ENCODE results near the gene LASP1. TPM values are rescaled to one million over a fixed set of nuclear protein-coding genes. Genes with fewer than 3 reads are reported as not detected.

Gene LASP1
- total RNA-seq, 1 donor, result 103 TPM

DNA sequence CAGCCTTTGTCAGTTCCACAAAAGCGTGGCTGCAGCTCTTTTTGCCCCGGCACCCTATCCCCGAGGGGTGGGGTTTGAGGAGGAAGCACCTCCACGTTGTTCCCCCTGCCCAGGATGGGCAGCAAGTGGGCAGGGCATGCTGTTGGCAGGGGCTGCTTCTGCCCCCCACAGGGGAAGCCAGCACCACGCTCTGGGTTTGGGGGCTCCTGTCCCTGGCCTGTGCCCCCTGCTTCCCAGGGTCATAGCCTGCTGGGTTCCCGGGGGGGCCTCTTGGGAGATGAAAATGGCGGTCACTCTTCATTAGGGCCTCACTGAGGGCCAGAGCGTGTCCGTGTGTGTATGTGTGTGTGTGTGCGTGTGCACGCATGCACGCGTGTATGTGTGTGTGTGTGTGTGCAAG, 22.8 kb downstream of the LASP1 start:
- peaks cover 90% of the 10 kb centered on the region for H3K4me1 ChIP-seq (ENCODE audit: insufficient read depth, low read length)
- H3K27me3 ChIP-seq (ENCODE audit: insufficient read depth, low read length), result no peaks in the 10 kb centered on the region
- no peak overlapping the region for H3K4me3 ChIP-seq (ENCODE audit: low read length)
- no peaks in the 10 kb centered on the region for H3K9me3 ChIP-seq (ENCODE audit: low read depth, low read length)

DNA sequence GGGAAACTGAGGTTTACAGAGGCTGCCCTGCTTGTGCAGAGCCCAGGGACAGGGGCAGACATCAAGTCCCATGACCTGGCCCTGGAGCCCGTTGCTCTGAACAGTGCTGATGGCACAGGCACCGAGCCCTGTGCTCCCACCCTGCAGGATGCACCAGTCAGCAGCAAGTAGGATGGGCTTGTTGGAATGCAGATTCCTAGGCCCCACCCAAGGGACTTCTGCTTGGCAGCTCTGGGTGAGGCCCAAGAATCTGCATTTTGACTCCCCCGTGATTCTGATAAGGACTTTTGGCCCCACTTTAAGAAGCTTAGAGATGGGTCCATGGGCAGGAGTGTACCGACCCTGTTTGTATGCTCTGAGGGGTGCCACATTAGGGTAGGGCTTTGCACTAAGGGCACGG, 23.3 kb downstream of the LASP1 start:
- Histone ChIP-seq H3K4me3 (ENCODE audit: low read length) (no peak overlapping the region), H3K9me3 (ENCODE audit: low read depth, low read length) (no peaks in the 10 kb centered on the region), H3K27me3 (ENCODE audit: insufficient read depth, low read length) (no peaks in the 10 kb centered on the region), H3K4me1 (ENCODE audit: insufficient read depth, low read length) (peaks cover 93% of the 10 kb centered on the region)

DNA sequence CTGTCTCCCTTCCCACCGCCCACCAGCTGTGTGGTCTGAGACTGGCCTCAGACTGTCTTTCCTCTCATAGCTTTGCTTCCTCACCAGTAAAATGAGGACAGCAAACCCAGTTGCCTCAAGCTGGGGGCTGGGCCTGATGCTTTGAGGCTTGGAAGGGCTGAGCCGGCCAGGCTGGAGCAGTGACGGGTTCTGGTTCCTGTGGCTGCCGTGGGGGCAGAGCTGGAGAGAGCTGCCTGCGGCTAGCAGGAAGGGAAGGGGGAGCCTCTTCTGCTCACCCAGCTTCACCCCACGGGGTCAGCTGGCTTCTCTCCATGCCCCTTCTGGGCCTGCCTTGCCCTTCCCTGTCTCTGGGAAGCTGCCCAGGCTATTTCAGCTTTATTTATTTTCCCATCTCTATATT, 23.7 kb downstream of the LASP1 start:
- no peaks in the 10 kb centered on the region for H3K27me3 ChIP-seq (ENCODE audit: insufficient read depth, low read length)
- H3K4me1 ChIP-seq (ENCODE audit: insufficient read depth, low read length), result peaks cover 97% of the 10 kb centered on the region
- H3K4me3 ChIP-seq (ENCODE audit: low read length), result no peak overlapping the region
- no peaks in the 10 kb centered on the region for H3K9me3 ChIP-seq (ENCODE audit: low read depth, low read length)

DNA sequence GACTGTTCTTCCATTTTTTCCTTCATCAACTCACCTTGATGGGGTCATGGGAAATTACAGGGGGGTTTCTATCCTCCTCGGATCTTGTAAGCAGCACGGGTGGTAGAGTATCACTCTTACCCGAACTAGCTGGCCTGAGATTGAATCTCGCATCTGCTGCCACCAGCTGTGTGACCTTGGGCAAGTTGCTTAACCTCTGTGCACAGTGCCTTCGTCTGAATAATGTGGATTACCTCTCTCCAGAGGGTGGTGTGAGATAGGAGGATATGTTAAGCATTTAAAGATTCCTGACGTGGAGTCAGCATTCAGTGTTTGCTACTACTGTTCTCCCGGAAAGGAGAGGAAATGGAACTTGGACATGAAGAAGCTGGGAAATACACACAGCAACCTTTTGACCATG, 24.4 kb downstream of the LASP1 start:
- no peaks in the 10 kb centered on the region for H3K27me3 ChIP-seq (ENCODE audit: insufficient read depth, low read length)
- H3K9me3 ChIP-seq (ENCODE audit: low read depth, low read length), result no peaks in the 10 kb centered on the region
- no peak overlapping the region for H3K4me3 ChIP-seq (ENCODE audit: low read length)
- peaks cover 97% of the 10 kb centered on the region for H3K4me1 ChIP-seq (ENCODE audit: insufficient read depth, low read length)

DNA sequence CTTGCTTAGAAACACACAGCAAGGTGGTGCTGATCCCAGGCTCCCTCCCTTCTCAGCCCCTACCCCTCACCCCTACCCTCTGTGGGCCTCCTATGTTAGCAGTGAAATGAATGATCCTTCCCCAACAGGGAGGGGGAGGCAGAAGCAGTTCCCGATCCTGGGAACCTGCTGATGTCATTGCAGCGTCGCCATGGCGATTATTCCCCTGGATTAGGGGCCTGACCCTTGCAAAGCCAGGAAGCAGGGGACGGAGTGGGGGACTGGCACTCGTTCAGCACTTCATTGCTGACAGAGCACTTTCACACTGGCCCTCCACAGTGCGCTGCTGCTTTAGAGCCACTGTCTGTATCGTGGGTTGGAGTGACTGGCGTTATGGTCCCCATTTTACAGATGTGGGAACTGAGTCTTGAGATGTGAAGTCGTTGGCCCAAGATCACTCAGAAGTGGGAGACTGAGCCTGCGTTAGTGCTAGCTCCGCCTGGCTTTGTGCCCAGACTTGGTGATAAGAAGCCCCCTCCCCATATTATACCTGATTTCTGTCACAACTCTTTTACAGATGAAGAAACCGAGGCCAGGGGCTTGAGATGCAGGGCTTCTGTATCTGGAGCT, 26.6 kb downstream of the LASP1 start:
- Histone ChIP-seq H3K4me3 (ENCODE audit: low read length) (no peak overlapping the region), H3K27me3 (ENCODE audit: insufficient read depth, low read length) (no peaks in the 10 kb centered on the region), H3K4me1 (ENCODE audit: insufficient read depth, low read length) (peaks cover 97% of the 10 kb centered on the region), H3K9me3 (ENCODE audit: low read depth, low read length) (no peaks in the 10 kb centered on the region)

DNA sequence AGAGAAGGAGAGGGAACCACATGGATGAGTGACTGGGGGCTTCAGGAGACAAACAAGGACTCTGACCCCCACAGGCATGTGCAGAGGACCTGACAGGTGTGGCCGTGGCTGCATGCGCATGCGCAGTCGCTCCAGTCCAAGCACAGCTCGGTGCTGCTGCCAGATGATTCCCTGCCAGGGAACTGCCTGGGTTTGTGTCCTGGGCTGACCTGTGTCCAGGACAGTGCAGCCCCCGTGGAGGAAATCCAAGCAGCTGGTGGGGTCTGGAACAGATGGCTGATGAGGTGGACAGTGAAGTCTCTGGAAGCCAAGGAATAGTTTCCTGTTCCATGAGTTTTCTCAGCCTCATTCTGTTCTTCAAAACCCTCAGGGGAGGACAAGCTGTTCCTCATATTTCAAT, 27.3 kb downstream of the LASP1 start:
- Histone ChIP-seq H3K9me3 (ENCODE audit: low read depth, low read length) (no peaks in the 10 kb centered on the region), H3K27me3 (ENCODE audit: insufficient read depth, low read length) (no peaks in the 10 kb centered on the region), H3K4me3 (ENCODE audit: low read length) (no peak overlapping the region), H3K4me1 (ENCODE audit: insufficient read depth, low read length) (peaks cover 97% of the 10 kb centered on the region)

DNA sequence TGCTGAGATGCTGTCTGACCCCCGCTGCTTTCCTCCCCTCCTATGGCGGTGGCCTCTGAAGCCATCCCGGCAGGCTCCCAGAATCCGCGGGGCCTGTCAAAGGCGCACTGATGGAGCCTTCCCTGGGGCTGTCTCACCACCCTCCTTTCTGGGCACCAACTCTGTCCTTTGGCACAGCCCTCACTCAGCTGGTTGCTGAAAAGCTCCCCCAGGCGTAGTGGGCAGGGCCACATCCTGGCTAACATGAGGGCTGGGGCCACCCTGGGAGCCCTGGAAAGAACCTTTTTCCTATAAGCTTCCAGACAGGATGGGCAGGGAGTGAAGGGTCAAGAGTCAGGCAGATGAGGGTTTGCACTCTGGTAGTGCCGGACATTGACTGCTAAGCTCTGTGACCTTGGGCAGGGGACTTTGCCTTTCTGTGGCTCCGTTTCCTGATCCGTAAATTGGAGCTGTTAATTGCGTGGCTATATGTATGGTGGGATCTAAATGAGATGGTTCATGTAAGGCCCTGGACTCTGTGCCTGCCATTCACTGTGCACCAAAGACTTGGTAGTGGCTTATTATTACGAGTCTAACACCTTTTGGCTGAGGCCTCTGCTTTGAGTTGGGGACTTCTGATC, 27.9 kb downstream of the LASP1 start:
- no peaks in the 10 kb centered on the region for H3K27me3 ChIP-seq (ENCODE audit: insufficient read depth, low read length)
- no peak overlapping the region for H3K4me3 ChIP-seq (ENCODE audit: low read length)
- peaks cover 97% of the 10 kb centered on the region for H3K4me1 ChIP-seq (ENCODE audit: insufficient read depth, low read length)
- no peaks in the 10 kb centered on the region for H3K9me3 ChIP-seq (ENCODE audit: low read depth, low read length)

DNA sequence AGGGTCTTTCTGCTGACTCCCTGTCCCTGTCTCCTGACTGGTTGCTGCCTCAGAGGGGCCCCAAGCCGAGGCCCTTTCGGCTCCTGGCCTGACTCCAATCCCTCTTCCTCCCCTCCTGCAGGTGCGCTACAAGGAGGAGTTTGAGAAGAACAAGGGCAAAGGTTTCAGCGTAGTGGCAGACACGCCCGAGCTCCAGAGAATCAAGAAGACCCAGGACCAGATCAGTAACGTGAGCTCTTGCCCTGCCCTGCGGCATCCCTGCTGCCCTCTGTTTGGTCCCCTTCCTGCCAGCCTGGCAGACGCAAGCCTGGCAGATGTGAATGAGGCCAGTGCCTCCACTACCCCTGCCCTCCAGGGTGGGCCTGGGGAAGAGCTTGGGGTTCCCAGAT, 28.4 kb downstream of the LASP1 start:
- Histone ChIP-seq H3K4me1 (ENCODE audit: insufficient read depth, low read length) (peaks cover 97% of the 10 kb centered on the region), H3K9me3 (ENCODE audit: low read depth, low read length) (no peaks in the 10 kb centered on the region), H3K27me3 (ENCODE audit: insufficient read depth, low read length) (no peaks in the 10 kb centered on the region), H3K4me3 (ENCODE audit: low read length) (no peak overlapping the region)

DNA sequence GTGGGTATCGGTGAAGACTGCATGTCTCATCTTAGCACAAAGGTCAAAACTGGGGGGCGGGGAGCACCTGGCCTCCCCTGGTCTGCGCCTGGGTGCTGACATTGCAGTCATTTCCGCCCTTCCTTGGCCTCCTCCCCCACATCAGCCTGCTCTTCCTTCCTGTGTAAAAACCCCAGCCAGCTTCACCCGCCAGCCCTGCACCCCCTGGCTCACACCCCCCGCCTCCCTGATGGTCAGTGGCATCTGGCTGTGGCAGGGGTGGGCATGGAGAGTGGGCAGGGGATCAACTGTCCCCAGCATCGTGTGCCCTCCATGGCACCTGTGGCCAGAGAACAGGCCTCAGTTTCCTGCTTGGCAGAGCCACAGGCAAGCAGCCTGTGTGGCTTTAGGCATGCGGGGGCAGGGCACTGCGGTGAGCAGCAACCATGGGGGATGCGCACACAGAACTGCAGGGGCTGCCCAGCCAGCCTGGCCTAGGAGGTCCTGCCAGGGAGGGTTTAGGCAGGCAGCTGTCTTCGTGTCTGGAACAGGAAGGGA, 29.0 kb downstream of the LASP1 start:
- H3K4me1 ChIP-seq (ENCODE audit: insufficient read depth, low read length), result peaks cover 96% of the 10 kb centered on the region
- H3K27me3 ChIP-seq (ENCODE audit: insufficient read depth, low read length), result no peaks in the 10 kb centered on the region
- no peaks in the 10 kb centered on the region for H3K9me3 ChIP-seq (ENCODE audit: low read depth, low read length)
- H3K4me3 ChIP-seq (ENCODE audit: low read length), result no peak overlapping the region

DNA sequence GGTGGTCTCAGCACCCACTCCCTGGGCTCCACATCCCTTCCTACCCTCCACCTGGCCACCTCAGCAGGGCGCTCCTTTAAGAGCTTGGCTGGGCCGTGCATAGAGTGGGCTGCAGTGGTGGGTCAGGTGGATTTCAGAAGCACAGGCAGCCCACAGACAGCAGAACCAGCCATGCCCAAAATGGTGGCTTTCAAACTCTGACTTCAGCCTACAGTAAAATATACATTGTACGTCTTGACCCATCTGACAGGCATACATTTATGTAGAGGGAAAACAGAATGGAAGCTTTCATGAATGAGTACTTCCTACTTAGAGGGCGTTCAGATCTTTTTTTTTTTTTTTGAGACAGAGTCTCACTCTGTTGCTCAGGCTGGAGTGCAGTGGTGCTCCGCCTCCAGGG, 29.6 kb downstream of the LASP1 start:
- Histone ChIP-seq H3K9me3 (ENCODE audit: low read depth, low read length) (no peaks in the 10 kb centered on the region), H3K4me3 (ENCODE audit: low read length) (no peak overlapping the region), H3K4me1 (ENCODE audit: insufficient read depth, low read length) (peaks cover 90% of the 10 kb centered on the region), H3K27me3 (ENCODE audit: insufficient read depth, low read length) (no peaks in the 10 kb centered on the region)

DNA sequence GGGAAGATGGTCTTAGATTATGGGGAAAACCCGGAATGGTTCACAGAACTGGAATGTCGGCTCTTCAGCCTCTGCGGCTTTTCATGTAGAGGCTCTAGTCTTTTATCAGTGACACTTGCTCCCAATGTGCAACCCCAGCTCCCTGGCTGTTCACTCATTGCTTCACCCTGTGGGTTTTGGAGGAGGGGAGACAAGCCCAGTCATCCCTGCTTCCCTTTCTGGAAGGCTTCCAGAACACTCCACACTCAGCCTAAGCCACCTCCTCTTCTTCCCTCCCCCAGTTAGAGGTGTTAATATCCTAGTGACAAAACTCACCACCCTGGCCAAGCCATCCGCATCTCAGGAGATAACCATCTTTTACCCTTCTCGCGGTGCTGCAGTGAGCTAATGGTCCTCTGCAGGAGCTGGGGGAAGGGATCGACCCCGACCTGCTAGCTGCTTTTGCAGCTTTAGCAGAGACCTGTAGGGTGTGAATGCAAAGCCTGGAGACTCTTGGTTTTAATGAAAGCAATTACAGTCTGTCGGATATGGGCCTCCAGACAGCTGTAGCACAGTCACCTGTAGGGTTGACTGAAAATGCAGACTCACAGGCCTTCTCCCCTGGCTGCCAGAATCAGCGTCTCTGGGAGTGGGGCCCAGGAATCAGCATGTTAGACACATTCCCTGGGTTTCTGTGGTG, 31.3 kb downstream of the LASP1 start:
- H3K4me3 ChIP-seq (ENCODE audit: low read length), result no peak overlapping the region
- no peaks in the 10 kb centered on the region for H3K27me3 ChIP-seq (ENCODE audit: insufficient read depth, low read length)
- peaks cover 87% of the 10 kb centered on the region for H3K4me1 ChIP-seq (ENCODE audit: insufficient read depth, low read length)
- H3K9me3 ChIP-seq (ENCODE audit: low read depth, low read length), result no peaks in the 10 kb centered on the region

DNA sequence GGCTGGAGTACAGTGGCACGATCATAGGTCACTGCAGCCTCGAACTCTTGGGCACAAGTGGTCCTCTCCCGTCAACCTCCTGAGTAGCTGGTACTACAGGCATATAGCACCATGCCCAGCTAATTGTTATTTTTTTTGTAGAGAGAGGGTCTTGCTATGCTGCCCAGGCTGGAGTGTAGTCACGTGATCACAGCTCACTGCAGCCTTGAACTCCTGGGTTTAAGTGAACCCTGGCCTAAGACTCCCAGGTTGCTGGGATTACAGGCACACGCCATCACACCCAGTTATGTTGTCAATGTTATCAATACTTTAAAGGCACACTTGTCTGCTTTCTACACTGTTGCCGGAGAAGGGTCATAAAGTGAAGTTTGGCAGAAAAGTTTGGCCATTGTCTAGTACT, 33.5 kb downstream of the LASP1 start:
- H3K4me1 ChIP-seq (ENCODE audit: insufficient read depth, low read length), result peaks cover 86% of the 10 kb centered on the region
- no peaks in the 10 kb centered on the region for H3K27me3 ChIP-seq (ENCODE audit: insufficient read depth, low read length)
- no peak overlapping the region for H3K4me3 ChIP-seq (ENCODE audit: low read length)

DNA sequence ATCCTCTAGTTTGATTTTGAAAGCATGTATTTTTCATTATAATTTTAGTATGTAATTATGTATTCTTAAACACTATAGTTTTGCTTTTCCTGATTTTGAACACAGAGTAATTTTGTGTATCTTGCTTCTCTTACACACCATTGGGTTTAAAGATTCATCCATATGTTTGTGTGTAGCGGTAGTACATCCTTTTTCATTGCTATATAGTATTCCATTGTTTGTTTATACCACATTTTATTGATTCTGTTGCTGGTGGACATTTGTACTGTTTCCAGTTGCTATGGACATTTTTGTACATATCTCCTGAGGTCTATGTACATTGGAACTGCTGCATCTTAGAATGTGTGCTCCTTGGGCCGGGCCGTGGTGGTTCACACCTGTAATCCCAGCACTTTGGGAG, 35.0 kb downstream of the LASP1 start:
- Histone ChIP-seq H3K27me3 (ENCODE audit: insufficient read depth, low read length) (no peaks in the 10 kb centered on the region), H3K9me3 (ENCODE audit: low read depth, low read length) (no peaks in the 10 kb centered on the region), H3K4me1 (ENCODE audit: insufficient read depth, low read length) (peaks cover 72% of the 10 kb centered on the region), H3K4me3 (ENCODE audit: low read length) (no peak overlapping the region)

More for the DNA sequence above, 33.5 kb downstream of the LASP1 start:
- H3K9me3 ChIP-seq (ENCODE audit: low read depth, low read length), result no peaks in the 10 kb centered on the region

DNA sequence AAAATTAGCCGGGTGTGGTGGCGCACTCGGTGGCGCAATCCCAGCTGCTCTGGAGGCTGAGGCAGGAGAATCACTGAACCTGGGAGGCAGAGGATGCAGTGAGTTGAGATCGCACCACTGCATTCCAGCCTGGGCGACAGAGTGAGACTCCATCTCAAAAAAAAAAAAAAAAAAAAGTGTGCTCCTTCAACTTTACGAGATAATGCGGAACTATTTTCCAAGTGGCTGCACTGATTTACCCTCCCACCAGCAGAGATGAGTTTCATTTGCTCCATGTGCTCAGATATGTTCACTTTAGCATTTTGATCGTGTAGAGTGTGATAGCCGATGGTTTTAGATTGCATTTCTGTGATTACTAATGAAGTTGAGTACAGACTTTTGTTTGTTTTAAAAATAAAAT, 35.5 kb downstream of the LASP1 start:
- Histone ChIP-seq H3K4me1 (ENCODE audit: insufficient read depth, low read length) (peaks cover 67% of the 10 kb centered on the region), H3K27me3 (ENCODE audit: insufficient read depth, low read length) (no peaks in the 10 kb centered on the region), H3K4me3 (ENCODE audit: low read length) (no peak overlapping the region), H3K9me3 (ENCODE audit: low read depth, low read length) (no peaks in the 10 kb centered on the region)

DNA sequence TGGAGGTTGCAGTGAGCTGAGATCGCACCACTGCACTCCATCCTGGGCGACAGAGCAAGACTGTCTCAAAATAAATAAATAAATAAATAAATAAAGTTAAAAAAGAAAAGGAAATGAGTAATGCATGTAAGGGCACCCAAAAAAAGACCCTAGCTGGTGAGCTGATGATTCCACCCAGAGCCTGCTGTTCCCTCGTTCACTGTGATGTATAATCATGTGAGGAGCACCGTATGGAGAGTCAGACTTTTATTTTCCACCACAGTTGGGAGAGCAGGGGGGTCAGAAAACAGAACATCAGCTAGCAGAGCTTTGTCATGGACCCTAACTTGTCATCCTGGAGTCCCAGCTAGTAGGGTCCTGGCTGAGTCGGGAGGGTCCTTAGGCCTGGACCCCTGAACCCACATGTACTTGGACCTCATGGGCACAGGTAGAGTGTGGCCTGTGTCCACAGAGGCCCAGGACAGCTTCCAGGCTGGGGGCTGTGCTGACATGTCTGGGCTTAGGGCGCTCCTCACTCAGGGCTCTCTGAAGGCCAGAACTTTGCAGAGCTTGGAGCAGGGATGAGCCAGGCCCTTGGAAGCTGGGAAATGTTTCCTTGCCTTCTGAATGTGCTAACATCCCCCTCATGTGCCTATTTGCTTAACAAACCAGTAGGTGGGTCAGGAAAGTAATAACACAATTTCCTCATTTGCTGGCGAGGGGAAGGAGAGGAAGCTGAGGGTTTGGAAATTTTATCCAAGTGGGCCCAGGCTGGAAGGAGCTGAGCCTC, 36.8 kb downstream of the LASP1 start:
- no peaks in the 10 kb centered on the region for H3K27me3 ChIP-seq (ENCODE audit: insufficient read depth, low read length)
- peaks cover 54% of the 10 kb centered on the region for H3K4me1 ChIP-seq (ENCODE audit: insufficient read depth, low read length)
- no peak overlapping the region for H3K4me3 ChIP-seq (ENCODE audit: low read length)
- H3K9me3 ChIP-seq (ENCODE audit: low read depth, low read length), result no peaks in the 10 kb centered on the region
